Ovary (tissue), 3 donors: ENCODE measurements around the gene ZNF746.

Source experiments
- CTCF ChIP-seq, 3 donors: fragments of 450-650 bp in 2 of 3; fragments of 200-600 bp in 1 of 3; IDR thresholded peaks; one replicate each; pipeline versions ENCODE4 v1.5.1 to v1.8.0; 2016 to 2022; ENCODE audit warnings: antibody characterized with exemption in 3 of 3, mild to moderate bottlenecking in 1 of 3
- EP300 ChIP-seq: sonication (generic); formaldehyde crosslinking; IDR thresholded peaks from one replicate; pipeline ENCODE4 v1.6.1; 2017; ENCODE audit warnings: antibody characterized with exemption
- POLR2A ChIP-seq: fragments of 450-650 bp; IDR thresholded peaks from one replicate; pipeline ENCODE4 v1.6.1; 2017; ENCODE audit warnings: antibody characterized with exemption, mild to moderate bottlenecking, moderate library complexity
- donor health status: DM: no; HTN: no; CAD: no.

DNA sequence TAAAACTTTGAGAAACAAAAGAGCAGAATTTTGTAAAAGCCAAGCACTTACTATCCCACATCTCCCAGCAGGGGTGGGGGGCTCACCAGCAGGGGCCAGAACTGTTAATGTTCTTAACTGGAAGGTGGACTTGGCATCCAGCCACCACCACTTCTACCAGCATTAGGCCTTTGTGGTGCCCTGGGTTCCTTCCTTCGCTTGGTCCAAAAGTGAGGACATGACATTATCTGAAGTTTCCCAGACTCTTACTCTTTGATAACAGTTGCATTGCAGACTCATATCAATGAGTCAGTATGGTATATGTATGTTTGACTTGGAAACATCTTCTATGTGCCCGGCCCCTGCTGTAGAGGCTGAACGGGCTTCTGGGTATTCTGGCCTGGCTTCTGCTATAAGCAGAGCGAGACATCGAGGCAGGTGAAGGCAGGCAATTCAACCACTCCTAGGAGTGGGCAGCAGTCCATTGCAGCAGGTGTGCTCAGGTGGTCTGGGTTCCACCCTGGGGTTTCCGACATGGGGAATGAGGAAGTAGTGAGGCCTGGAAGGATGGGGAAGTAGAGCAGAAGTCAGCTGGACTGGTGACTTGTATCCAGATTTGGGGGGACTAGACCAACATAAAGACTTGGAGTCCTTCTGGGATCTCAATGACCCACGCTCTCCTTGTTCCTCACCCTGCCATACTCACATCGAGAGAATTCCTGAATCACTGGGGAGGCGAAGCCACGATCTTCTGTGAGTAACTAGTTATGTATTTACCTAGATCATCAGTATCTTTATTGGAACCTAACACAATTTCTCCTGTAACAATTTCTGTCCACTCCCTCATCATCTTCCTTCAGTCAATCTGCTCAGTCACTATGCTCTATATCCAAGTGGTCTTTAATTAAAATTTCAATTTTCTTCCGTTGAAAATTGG lies 40.8 kb downstream of the ZNF746 start:
- TF ChIP-seq CTCF (IDR thresholded peaks at IDR 0.05) (no peak), POLR2A (no peak), EP300 (no peak)
